ENCODE results near the gene SLC44A3. TPM values are rescaled to one million over a fixed set of nuclear protein-coding genes. Genes with fewer than 3 reads are reported as not detected.

The SLC44A3 gene
- total and polyA plus RNA-seq, 2 of the 13 experiments (the other 11 are each of a cell fraction or from before 2014, with no cell fraction given) = 6.8 to 14.1 TPM

DNA sequence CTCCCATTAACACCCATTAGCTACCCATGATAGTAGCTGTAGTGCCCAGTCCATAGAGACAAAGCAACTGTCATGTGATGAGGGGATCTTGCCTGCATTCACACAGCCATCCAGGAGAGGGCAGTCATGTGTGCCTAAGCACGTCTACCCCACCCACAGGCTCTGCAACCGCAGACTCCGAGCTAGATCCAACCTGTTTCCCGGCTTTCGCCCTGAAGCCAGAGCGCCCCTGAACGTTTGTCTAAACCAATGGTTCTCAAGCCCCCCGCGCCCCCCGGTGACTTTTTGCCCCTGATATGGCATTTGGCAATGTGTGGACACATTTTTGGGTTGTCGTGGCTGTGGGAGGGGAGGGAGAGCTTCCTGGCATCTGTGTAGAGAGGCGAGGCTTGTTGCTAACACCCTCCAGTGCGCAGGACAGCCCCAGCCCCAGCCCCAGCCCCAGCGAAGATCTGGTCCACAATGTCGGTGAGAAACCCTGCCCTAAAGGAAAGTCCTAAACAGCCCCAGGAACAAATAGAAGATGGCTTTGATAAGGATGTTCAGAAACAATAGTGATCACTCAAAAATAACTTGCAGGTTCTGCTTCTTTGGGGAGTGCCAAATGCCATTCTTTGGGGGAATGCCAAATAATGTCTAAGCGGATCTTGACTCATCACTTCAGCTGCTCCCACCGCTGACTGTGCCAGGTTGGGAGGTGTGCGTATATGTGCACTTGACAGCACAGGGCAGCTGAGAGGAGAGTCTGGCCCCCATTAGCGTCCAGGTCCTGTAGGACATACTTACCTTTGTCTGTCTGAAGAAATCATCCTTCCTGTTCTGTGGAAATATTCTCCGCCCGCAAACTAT is 34.5 kb downstream of the SLC44A3 start (continued):
- TF ChIP-seq, protein P1, sequence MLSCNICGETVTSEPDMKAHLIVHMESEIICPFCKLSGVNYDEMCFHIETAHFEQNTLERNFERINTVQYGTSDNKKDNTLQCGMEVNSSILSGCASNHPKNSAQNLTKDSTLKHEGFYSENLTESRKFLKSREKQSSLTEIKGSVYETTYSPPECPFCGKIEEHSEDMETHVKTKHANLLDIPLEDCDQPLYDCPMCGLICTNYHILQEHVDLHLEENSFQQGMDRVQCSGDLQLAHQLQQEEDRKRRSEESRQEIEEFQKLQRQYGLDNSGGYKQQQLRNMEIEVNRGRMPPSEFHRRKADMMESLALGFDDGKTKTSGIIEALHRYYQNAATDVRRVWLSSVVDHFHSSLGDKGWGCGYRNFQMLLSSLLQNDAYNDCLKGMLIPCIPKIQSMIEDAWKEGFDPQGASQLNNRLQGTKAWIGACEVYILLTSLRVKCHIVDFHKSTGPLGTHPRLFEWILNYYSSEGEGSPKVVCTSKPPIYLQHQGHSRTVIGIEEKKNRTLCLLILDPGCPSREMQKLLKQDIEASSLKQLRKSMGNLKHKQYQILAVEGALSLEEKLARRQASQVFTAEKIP (CRISPR knock-in tag; IDR thresholded peaks at IDR 0.05; ENCODE audit: borderline replicate concordance) = no peak
- TF ChIP-seq XRCC5 (optimal IDR thresholded peaks at IDR 0.05; ENCODE audit: low read length) (peak; percentile 67), ELF4 (CRISPR knock-in tag; IDR thresholded peaks at IDR 0.05; ENCODE audit: borderline replicate concordance) (no peak), PPARG (CRISPR knock-in tag; conservative IDR thresholded peaks at IDR 0.05) (0 out of 2 replicates have a peak, but pooled peaks have one; percentile 27), ZMYM3 (CRISPR knock-in tag; IDR thresholded peaks at IDR 0.05) (0 out of 2 replicates have a peak, but pooled peaks have one; percentile 49), RBM39 (IDR thresholded peaks at IDR 0.05; ENCODE audit: low read depth, low read length, poor library complexity, severe bottlenecking) (no peak), MIER3 (CRISPR knock-in tag; IDR thresholded peaks at IDR 0.05; ENCODE audit: borderline replicate concordance) (0 out of 2 replicates have a peak, but pooled peaks have one; percentile 37), MIXL1 (CRISPR knock-in tag; IDR thresholded peaks at IDR 0.05) (peak; percentile 64; the same call in 1 of the 2 replicates), NFE2L1 (CRISPR knock-in tag; IDR thresholded peaks at IDR 0.05; ENCODE audit: borderline replicate concordance) (no peak), ZNF607 (CRISPR knock-in tag; IDR thresholded peaks at IDR 0.05; ENCODE audit: borderline replicate concordance) (no peak)
- TF ChIP-seq, protein P2, sequence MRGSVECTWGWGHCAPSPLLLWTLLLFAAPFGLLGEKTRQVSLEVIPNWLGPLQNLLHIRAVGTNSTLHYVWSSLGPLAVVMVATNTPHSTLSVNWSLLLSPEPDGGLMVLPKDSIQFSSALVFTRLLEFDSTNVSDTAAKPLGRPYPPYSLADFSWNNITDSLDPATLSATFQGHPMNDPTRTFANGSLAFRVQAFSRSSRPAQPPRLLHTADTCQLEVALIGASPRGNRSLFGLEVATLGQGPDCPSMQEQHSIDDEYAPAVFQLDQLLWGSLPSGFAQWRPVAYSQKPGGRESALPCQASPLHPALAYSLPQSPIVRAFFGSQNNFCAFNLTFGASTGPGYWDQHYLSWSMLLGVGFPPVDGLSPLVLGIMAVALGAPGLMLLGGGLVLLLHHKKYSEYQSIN (CRISPR knock-in tag; IDR thresholded peaks at IDR 0.05; ENCODE audit: borderline replicate concordance) = no peak
- TF ChIP-seq, protein P3, sequence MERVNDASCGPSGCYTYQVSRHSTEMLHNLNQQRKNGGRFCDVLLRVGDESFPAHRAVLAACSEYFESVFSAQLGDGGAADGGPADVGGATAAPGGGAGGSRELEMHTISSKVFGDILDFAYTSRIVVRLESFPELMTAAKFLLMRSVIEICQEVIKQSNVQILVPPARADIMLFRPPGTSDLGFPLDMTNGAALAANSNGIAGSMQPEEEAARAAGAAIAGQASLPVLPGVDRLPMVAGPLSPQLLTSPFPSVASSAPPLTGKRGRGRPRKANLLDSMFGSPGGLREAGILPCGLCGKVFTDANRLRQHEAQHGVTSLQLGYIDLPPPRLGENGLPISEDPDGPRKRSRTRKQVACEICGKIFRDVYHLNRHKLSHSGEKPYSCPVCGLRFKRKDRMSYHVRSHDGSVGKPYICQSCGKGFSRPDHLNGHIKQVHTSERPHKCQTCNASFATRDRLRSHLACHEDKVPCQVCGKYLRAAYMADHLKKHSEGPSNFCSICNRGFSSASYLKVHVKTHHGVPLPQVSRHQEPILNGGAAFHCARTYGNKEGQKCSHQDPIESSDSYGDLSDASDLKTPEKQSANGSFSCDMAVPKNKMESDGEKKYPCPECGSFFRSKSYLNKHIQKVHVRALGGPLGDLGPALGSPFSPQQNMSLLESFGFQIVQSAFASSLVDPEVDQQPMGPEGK (CRISPR knock-in tag; IDR thresholded peaks at IDR 0.05) = peak; percentile 25
- TF ChIP-seq, protein P4, sequence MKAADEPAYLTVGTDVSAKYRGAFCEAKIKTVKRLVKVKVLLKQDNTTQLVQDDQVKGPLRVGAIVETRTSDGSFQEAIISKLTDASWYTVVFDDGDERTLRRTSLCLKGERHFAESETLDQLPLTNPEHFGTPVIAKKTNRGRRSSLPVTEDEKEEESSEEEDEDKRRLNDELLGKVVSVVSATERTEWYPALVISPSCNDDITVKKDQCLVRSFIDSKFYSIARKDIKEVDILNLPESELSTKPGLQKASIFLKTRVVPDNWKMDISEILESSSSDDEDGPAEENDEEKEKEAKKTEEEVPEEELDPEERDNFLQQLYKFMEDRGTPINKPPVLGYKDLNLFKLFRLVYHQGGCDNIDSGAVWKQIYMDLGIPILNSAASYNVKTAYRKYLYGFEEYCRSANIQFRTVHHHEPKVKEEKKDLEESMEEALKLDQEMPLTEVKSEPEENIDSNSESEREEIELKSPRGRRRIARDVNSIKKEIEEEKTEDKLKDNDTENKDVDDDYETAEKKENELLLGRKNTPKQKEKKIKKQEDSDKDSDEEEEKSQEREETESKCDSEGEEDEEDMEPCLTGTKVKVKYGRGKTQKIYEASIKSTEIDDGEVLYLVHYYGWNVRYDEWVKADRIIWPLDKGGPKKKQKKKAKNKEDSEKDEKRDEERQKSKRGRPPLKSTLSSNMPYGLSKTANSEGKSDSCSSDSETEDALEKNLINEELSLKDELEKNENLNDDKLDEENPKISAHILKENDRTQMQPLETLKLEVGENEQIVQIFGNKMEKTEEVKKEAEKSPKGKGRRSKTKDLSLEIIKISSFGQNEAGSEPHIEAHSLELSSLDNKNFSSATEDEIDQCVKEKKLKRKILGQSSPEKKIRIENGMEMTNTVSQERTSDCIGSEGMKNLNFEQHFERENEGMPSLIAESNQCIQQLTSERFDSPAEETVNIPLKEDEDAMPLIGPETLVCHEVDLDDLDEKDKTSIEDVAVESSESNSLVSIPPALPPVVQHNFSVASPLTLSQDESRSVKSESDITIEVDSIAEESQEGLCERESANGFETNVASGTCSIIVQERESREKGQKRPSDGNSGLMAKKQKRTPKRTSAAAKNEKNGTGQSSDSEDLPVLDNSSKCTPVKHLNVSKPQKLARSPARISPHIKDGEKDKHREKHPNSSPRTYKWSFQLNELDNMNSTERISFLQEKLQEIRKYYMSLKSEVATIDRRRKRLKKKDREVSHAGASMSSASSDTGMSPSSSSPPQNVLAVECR (CRISPR knock-in tag; IDR thresholded peaks at IDR 0.05; ENCODE audit: borderline replicate concordance) = peak; percentile 44; the same call in 1 of the 2 replicates
- TF ChIP-seq, protein P5, sequence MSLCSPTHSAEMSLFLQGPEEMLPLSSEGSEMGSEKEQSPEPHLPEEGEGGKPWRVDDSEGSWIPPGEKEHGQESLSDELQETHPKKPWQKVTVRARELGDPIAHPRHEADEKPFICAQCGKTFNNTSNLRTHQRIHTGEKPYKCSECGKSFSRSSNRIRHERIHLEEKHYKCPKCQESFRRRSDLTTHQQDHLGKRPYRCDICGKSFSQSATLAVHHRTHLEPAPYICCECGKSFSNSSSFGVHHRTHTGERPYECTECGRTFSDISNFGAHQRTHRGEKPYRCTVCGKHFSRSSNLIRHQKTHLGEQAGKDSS (CRISPR knock-in tag; IDR thresholded peaks at IDR 0.05; ENCODE audit: borderline replicate concordance, low read depth) = peak; percentile 60; the same call in 1 of the 2 replicates

All from HepG2 (cell line).